Ovary (tissue), 9 donors: ENCODE data around the gene ERG28. TPM values are rescaled to one million over a fixed set of nuclear protein-coding genes. Genes with fewer than 3 reads are reported as not detected.
"Not testable (repeated sequence)": the region's sequence is repeated elsewhere in the genome, so short reads cannot be mapped to it uniquely, and the experiment has no call there.

Experiments used
- DNase-seq, 5 donors: peaks; one replicate each; pipeline ENCODE4 v3.0.0-alpha.2; 2019 to 2020
- H3K27ac ChIP-seq, 2 donors: fragments of 200-600 bp; one replicate each; pipeline versions ENCODE4 v1.5.1 to v1.8.0; 2019 to 2022
- H3K27me3 ChIP-seq: fragments of 200-600 bp; one replicate; pipeline ENCODE4 v1.8.0; 2022
- H3K36me3 ChIP-seq: fragments of 200-600 bp; sonication (generic); one replicate; pipeline ENCODE4 v1.5.1; 2019
- H3K4me1 ChIP-seq: one replicate; pipeline ENCODE4 v1.8.1; 2013; ENCODE audit warnings: mild to moderate bottlenecking, moderate library complexity; ENCODE audit not compliant: insufficient read depth
- H3K4me3 ChIP-seq: fragments of 200-600 bp; sonication (generic); one replicate; pipeline ENCODE4 v1.5.1; 2017
- H3K9me3 ChIP-seq, 2 donors: fragments of 200-600 bp in 1 of 2; sonication (generic) in 1 of 2; one replicate each; pipeline versions ENCODE4 v1.5.1 to v1.8.1; 2013 to 2019; ENCODE audit warnings: mild to moderate bottlenecking in 1 of 2, moderate library complexity in 1 of 2
- CTCF ChIP-seq, 3 donors: fragments of 450-650 bp in 2 of 3; fragments of 200-600 bp in 1 of 3; IDR thresholded peaks; one replicate each; pipeline versions ENCODE4 v1.5.1 to v1.8.0; 2016 to 2022; ENCODE audit warnings: antibody characterized with exemption in 3 of 3, mild to moderate bottlenecking in 1 of 3
- EP300 ChIP-seq: sonication (generic); formaldehyde crosslinking; IDR thresholded peaks from one replicate; pipeline ENCODE4 v1.6.1; 2017; ENCODE audit warnings: antibody characterized with exemption
- POLR2A ChIP-seq: fragments of 450-650 bp; IDR thresholded peaks from one replicate; pipeline ENCODE4 v1.6.1; 2017; ENCODE audit warnings: antibody characterized with exemption, mild to moderate bottlenecking, moderate library complexity
- WGBS, 3 donors: extraction: QIAGEN DNeasy Blood & Tissue Kit in 1 of 3; methylation state at CpG; one replicate each; pipeline versions ENCODE4 v1.1.5 to v1.1.7; 2013 to 2017; 5-methylcytosine and 5-hydroxymethylcytosine counted together
- intact Hi-C, 4 donors: fragments of 100-400 bp; cut with DNase I; formaldehyde crosslinking; loops; one replicate each; pipeline versions ENCODE4 v1.11.0 to v1.15.1; 2022 to 2023
- polyA plus RNA-seq, 2 donors: library from polyadenylated mRNA; stranded (reverse); fragments of 200-250 nt in 1 of 2; fragments of 350-450 nt in 1 of 2; fragmentation: Illumina TruSeq in 1 of 2; extraction: RNeasy Lipid Tissue Mini Kit (QIAGEN cat#74804) in 1 of 2; gene quantifications; one replicate each; pipeline ENCODE4 v1.2.3, GENCODE V29; 2013 to 2014
- total RNA-seq, 7 donors: library from RNA; depleted of rRNA in 2 of 7; stranded (reverse); fragments of >200 nt in 2 of 7; fragmentation: NEBNext Ultra II Directional in 3 of 7; extraction: Animal tissue kit (Norgen Biotek cat#: 25700) in 3 of 7; gene quantifications; one replicate each; pipeline versions ENCODE4 v1.1.0 to v1.2.4, GENCODE V29; 2016 to 2023
- donor health status: DM: no; HTN: no; CAD: no; lungs with moderate emphysema.
- donor health status: DM: no; HTN: no; CAD: no.
- donor health status: Bipolar disorder and iron deficiency.
- donor health status: DM: yes; HTN: yes; CAD: no.
- donor health status: DM: no; HTN: no; CAD: no.
- donor health status: DM: yes; HTN: yes; CAD: no.

Gene ERG28
- total and polyA plus RNA-seq, 9 donors: 11.4 to 55.1 (median 17.0) TPM

- 89 to 99% (median 98%) methylated on average over 1 of the region's 1 CpG for WGBS, 3 donors
- Histone ChIP-seq H3K4me3 (no peak overlapping the region), H3K36me3 (no peaks in the 10 kb centered on the region), H3K9me3 (no peaks in the 10 kb centered on the region), H3K4me1 (no peaks in the 10 kb centered on the region), H3K27ac (no peak overlapping the region), H3K27me3 (no peaks in the 10 kb centered on the region)
- DNase-seq: no peak
- TF ChIP-seq POLR2A: no peak
- no peak for TF ChIP-seq EP300
- TF ChIP-seq CTCF (IDR thresholded peaks at IDR 0.05): no peak
- intact Hi-C loops: no loop called here
Observed at GRCh38 chr14:75607044-75607443, 53.6 kb downstream of the ERG28 start.

- Histone ChIP-seq H3K27me3 (no peaks in the 10 kb centered on the region), H3K4me3 (no peak overlapping the region), H3K27ac (no peak overlapping the region), H3K4me1 (no peaks in the 10 kb centered on the region), H3K36me3 (no peaks in the 10 kb centered on the region), H3K9me3 (no peaks in the 10 kb centered on the region)
- TF ChIP-seq POLR2A (no peak), EP300 (no peak), CTCF (IDR thresholded peaks at IDR 0.05) (no peak)
- intact Hi-C loops: no loop called here
- WGBS, 3 donors: 69 to 79% (median 79%) methylated on average over 10 of the region's 10 CpGs
- DNase-seq: no peak
Observed at GRCh38 chr14:75605916-75606315, 54.8 kb downstream of the ERG28 start.

GRCh38 chr14:75604979-75605851 lies 55.5 kb downstream of the ERG28 start:
- no peak overlapping the region for H3K4me3 ChIP-seq
- no peaks in the 10 kb centered on the region for H3K4me1 ChIP-seq
- no peaks in the 10 kb centered on the region for H3K36me3 ChIP-seq
- intact Hi-C loops: no loop called here
- no peak overlapping the region for H3K27ac ChIP-seq
- DNase-seq: peak in 1 of 5 donors; percentile 16
- H3K9me3 ChIP-seq: no peaks in the 10 kb centered on the region
- 35 to 42% (median 41%) methylated on average over 11 of the region's 11 CpGs for WGBS, 3 donors
- H3K27me3 ChIP-seq: no peaks in the 10 kb centered on the region
- no peak for TF ChIP-seq CTCF (IDR thresholded peaks at IDR 0.05)
- TF ChIP-seq POLR2A: no peak
- no peak for TF ChIP-seq EP300

- Histone ChIP-seq H3K4me1 (no peaks in the 10 kb centered on the region), H3K27ac (no peak overlapping the region), H3K36me3 (no peaks in the 10 kb centered on the region), H3K4me3 (no peak overlapping the region), H3K9me3 (no peaks in the 10 kb centered on the region), H3K27me3 (no peaks in the 10 kb centered on the region)
- no peak for TF ChIP-seq CTCF (IDR thresholded peaks at IDR 0.05)
- TF ChIP-seq EP300: no peak
- no peak for TF ChIP-seq POLR2A
- intact Hi-C loops: no loop called here
- no peak for DNase-seq
- 80 to 89% (median 89%) methylated on average over 3 of the region's 3 CpGs for WGBS, 3 donors
Observed at GRCh38 chr14:75602503-75602902, 58.2 kb downstream of the ERG28 start.

- H3K27me3 ChIP-seq, H3K36me3 ChIP-seq, H3K9me3 ChIP-seq, H3K4me3 ChIP-seq, DNase-seq, intact Hi-C loops, H3K4me1 ChIP-seq, H3K27ac ChIP-seq: not testable (repeated sequence)
- 93 to 94% (median 94%) methylated on average over 6 of the region's 6 CpGs for WGBS, 3 donors
Observed at GRCh38 chr14:75601061-75601460, 59.6 kb downstream of the ERG28 start.

- H3K9me3 ChIP-seq, DNase-seq, intact Hi-C loops, H3K4me3 ChIP-seq, H3K27me3 ChIP-seq, H3K4me1 ChIP-seq, H3K36me3 ChIP-seq, H3K27ac ChIP-seq: not testable (repeated sequence)
- 74 to 79% (median 75%) methylated on average over 1 of the region's 1 CpG for WGBS, 3 donors
Observed at GRCh38 chr14:75600100-75600499, 60.6 kb downstream of the ERG28 start.
